Dedifferentiated amniotic fluid mesenchymal stem cell (primary cell): ENCODE measurements around the gene SNRNP40.
A peak's percentile ranks its signal among the peaks of the same experiment; 100 is the strongest.
"Not testable (repeated sequence)": the region's sequence is repeated elsewhere in the genome, so short reads cannot be mapped to it uniquely, and the experiment has no call there.

Experiments
- DNase-seq: peaks from one replicate; pipeline ENCODE4 v3.0.0-alpha.2; 2016; ENCODE audit errors: extremely low spot score

Gene SNRNP40

GRCh38 chr1:31296486-31297276 is at the start of gene SNRNP40, which contains the start of gene ZCCHC17:
SNRNP40 (minus strand) TSS chr1:31296788; CDS start chr1:31296751, 37 bp downstream.
ZCCHC17 (plus strand) TSS chr1:31297032; CDS start chr1:31310099, 13,067 bp downstream.
- DNase-seq = peak; percentile 100

- no peak for DNase-seq
Observed at GRCh38 chr1:31345635-31346034, 49.0 kb upstream of the SNRNP40 start.

- DNase-seq = no peak
Observed at GRCh38 chr1:31344503-31344902, 47.9 kb upstream of the SNRNP40 start.

- DNase-seq = no peak
Observed at GRCh38 chr1:31336687-31337467, 40.3 kb upstream of the SNRNP40 start.

GRCh38 chr1:31335007-31335406 is 38.4 kb upstream of the SNRNP40 start:
- DNase-seq = peak; percentile 58

- peak; percentile 61 for DNase-seq
Observed at GRCh38 chr1:31327381-31327780, 30.8 kb upstream of the SNRNP40 start.

GRCh38 chr1:31326461-31326860 is 29.9 kb upstream of the SNRNP40 start:
- no peak for DNase-seq

- no peak for DNase-seq
Observed at GRCh38 chr1:31324992-31325391, 28.4 kb upstream of the SNRNP40 start.

GRCh38 chr1:31324093-31324492 is 27.5 kb upstream of the SNRNP40 start:
- DNase-seq = no peak

- DNase-seq = no peak
Observed at GRCh38 chr1:31318146-31318545, 21.6 kb upstream of the SNRNP40 start.

- no peak for DNase-seq
Observed at GRCh38 chr1:31315902-31316301, 19.3 kb upstream of the SNRNP40 start.

- no peak for DNase-seq
Observed at GRCh38 chr1:31310198-31310597, 13.6 kb upstream of the SNRNP40 start.

- DNase-seq = no peak
Observed at GRCh38 chr1:31308036-31308435, 11.4 kb upstream of the SNRNP40 start.

- peak; percentile 87 for DNase-seq
Observed at GRCh38 chr1:31306278-31306677, 9.7 kb upstream of the SNRNP40 start.

GRCh38 chr1:31302709-31303441 is 6.3 kb upstream of the SNRNP40 start:
- no peak for DNase-seq

- no peak for DNase-seq
Observed at GRCh38 chr1:31300193-31300592, 3.6 kb upstream of the SNRNP40 start.

GRCh38 chr1:31299365-31299764 is 2.8 kb upstream of the SNRNP40 start:
- no peak for DNase-seq

- DNase-seq = peak; percentile 32
Observed at GRCh38 chr1:31297277-31298247, 974 bp upstream of the SNRNP40 start.

GRCh38 chr1:31295874-31296485 is 608 bp downstream of the SNRNP40 start:
- no peak for DNase-seq

- no peak for DNase-seq
Observed at GRCh38 chr1:31289021-31289420, 7.6 kb downstream of the SNRNP40 start.

GRCh38 chr1:31287791-31288190 is 8.8 kb downstream of the SNRNP40 start:
- DNase-seq = not testable (repeated sequence)
